ENCODE measurements around the gene JMY.

The JMY gene

GRCh38 chr5:79287907-79288306 lies 52.0 kb downstream of the JMY start:
- TF ChIP-seq CTCF (IDR thresholded peaks at IDR 0.05; ENCODE audit: insufficient read depth, low read length, missing control alignments), result no peak
- ChIA-PET POLR2A (no interaction called here), CTCF (no interaction called here)
- H3K4me3 ChIP-seq (ENCODE audit: low read depth, low read length), result no peak overlapping the region
- DNase-seq (ENCODE audit: low read depth, low spot score), result no peak

- no peak for TF ChIP-seq CTCF (IDR thresholded peaks at IDR 0.05; ENCODE audit: insufficient read depth, low read length, missing control alignments)
- CTCF ChIA-PET, result interaction anchor here (1.1 to 2.2 kb wide), 2 partner anchors 161 to 170 kb away, joined by 5 to 7 read pairs; no protein-coding TSS in a partner anchor
- H3K4me3 ChIP-seq (ENCODE audit: low read depth, low read length), result no peak overlapping the region
- DNase-seq (ENCODE audit: low read depth, low spot score), result no peak
- POLR2A ChIA-PET, result no interaction called here
Measured at GRCh38 chr5:79295029-79295428, 59.1 kb downstream of the JMY start.

GRCh38 chr5:79297661-79298060 lies 61.7 kb downstream of the JMY start:
- ChIA-PET CTCF (no interaction called here), POLR2A (no interaction called here)
- no peak for TF ChIP-seq CTCF (IDR thresholded peaks at IDR 0.05; ENCODE audit: insufficient read depth, low read length, missing control alignments)
- DNase-seq (ENCODE audit: low read depth, low spot score), result no peak
- no peak overlapping the region for H3K4me3 ChIP-seq (ENCODE audit: low read depth, low read length)

GRCh38 chr5:79301046-79301712 lies 65.2 kb downstream of the JMY start:
- H3K4me3 ChIP-seq (ENCODE audit: low read depth, low read length), result no peak overlapping the region
- DNase-seq (ENCODE audit: low read depth, low spot score), result no peak
- ChIA-PET CTCF (interaction anchor here (0.9 kb wide), 1 partner anchor 9 kb away, joined by 4 read pairs; no protein-coding TSS in a partner anchor), POLR2A (no interaction called here)
- TF ChIP-seq CTCF (IDR thresholded peaks at IDR 0.05; ENCODE audit: insufficient read depth, low read length, missing control alignments), result no peak

GRCh38 chr5:79302454-79302853 lies 66.5 kb downstream of the JMY start:
- CTCF ChIA-PET, result no interaction called here
- DNase-seq (ENCODE audit: low read depth, low spot score), result no peak
- no peak overlapping the region for H3K4me3 ChIP-seq (ENCODE audit: low read depth, low read length)
- POLR2A ChIA-PET, result no interaction called here
- TF ChIP-seq CTCF (IDR thresholded peaks at IDR 0.05; ENCODE audit: insufficient read depth, low read length, missing control alignments), result no peak

- DNase-seq (ENCODE audit: low read depth, low spot score), result no peak
- TF ChIP-seq CTCF (IDR thresholded peaks at IDR 0.05; ENCODE audit: insufficient read depth, low read length, missing control alignments), result no peak
- no peak overlapping the region for H3K4me3 ChIP-seq (ENCODE audit: low read depth, low read length)
- POLR2A ChIA-PET, result interaction anchor here (0.6 kb wide), 1 partner anchor 52 kb away, joined by 3 read pairs; no protein-coding TSS in a partner anchor
- CTCF ChIA-PET, result interaction anchor here (0.7 to 1.7 kb wide), 2 partner anchors 49 to 173 kb away, joined by 3 to 5 read pairs; no protein-coding TSS in a partner anchor
Measured at GRCh38 chr5:79305706-79306105, 69.8 kb downstream of the JMY start.

Data from AG04449 (cell line).